WTC11 (cell line): ENCODE measurements around the gene AVL9. TPM values are rescaled to one million over a fixed set of nuclear protein-coding genes. Genes with fewer than 3 reads are reported as not detected.
"Not testable (repeated sequence)": the region's sequence is repeated elsewhere in the genome, so short reads cannot be mapped to it uniquely, and the experiment has no call there.

Experiments
- ATAC-seq: fragments of 200-7000 bp; cut with Tn5 transposase; 2 replicates; pipeline ENCODE4 v1.10.0; 2021; ENCODE audit warnings: mild to moderate bottlenecking, moderate library complexity
- CTCF ChIA-PET: fragments of 300-600 bp; sonication (Branson Sonifier 250); formaldehyde crosslinking; loops from one replicate; lab custom pipeline; 2021; ENCODE audit warnings: antibody characterized with exemption; lab: Charles Lee
- POLR2A ChIA-PET: fragments of 350-600 bp; sonication (Branson Sonifier 250); formaldehyde crosslinking; loops from one replicate; lab custom pipeline; 2021; ENCODE audit warnings: antibody characterized with exemption; lab: Charles Lee
- DNase-seq: peaks from one replicate; pipeline ENCODE4 v3.0.0; 2021; ENCODE audit warnings: low spot score
- H3K27ac Mint-ChIP-seq: 2 replicates; pipeline ENCODE4 v1.8.0; 2021; ENCODE audit warnings: mixed read lengths
- H3K27me3 Mint-ChIP-seq: 2 replicates; pipeline ENCODE4 v1.8.0; 2021; ENCODE audit warnings: low read depth, mild to moderate bottlenecking, moderate library complexity, mixed read lengths
- H3K36me3 Mint-ChIP-seq: 2 replicates; pipeline ENCODE4 v1.8.0; 2021; ENCODE audit warnings: mixed read lengths
- H3K4me1 Mint-ChIP-seq: 2 replicates; pipeline ENCODE4 v1.8.0; 2022; ENCODE audit warnings: mixed read lengths
- H3K4me3 Mint-ChIP-seq: 2 replicates; pipeline ENCODE4 v1.8.0; 2021; ENCODE audit warnings: mild to moderate bottlenecking, moderate library complexity, mixed read lengths
- H3K9me3 Mint-ChIP-seq: 2 replicates; pipeline ENCODE4 v1.8.0; 2021; ENCODE audit warnings: mixed read lengths
- FOXJ3 ChIP-seq: sonication (generic); formaldehyde crosslinking; IDR thresholded peaks from 2 replicates; pipeline ENCODE4 v1.9.0; 2021; ENCODE audit warnings: missing genetic modification reagents, mild to moderate bottlenecking, borderline replicate concordance
- HMGXB4 ChIP-seq: sonication (generic); formaldehyde crosslinking; IDR thresholded peaks from 2 replicates; pipeline ENCODE4 v1.8.1; 2023; ENCODE audit warnings: mild to moderate bottlenecking, moderate library complexity, missing genetic modification reagents
- JAZF1 ChIP-seq: fragments of 250-450 bp; sonication (Bioruptor Pico); IDR thresholded peaks from 2 replicates; pipeline ENCODE4 v1.9.0; 2021; ENCODE audit warnings: moderate library complexity, mild to moderate bottlenecking, inconsistent platforms
- JUN ChIP-seq: sonication (generic); formaldehyde crosslinking; IDR thresholded peaks from 2 replicates; pipeline ENCODE4 v1.8.0; 2023; ENCODE audit warnings: mild to moderate bottlenecking, missing genetic modification reagents
- RORB ChIP-seq: fragments of 250-450 bp; sonication (Bioruptor Pico); IDR thresholded peaks from 2 replicates; pipeline ENCODE4 v1.9.0; 2021; ENCODE audit warnings: mild to moderate bottlenecking
- TP53 ChIP-seq: sonication (generic); formaldehyde crosslinking; IDR thresholded peaks from 2 replicates; pipeline ENCODE4 v1.8.1; 2023; ENCODE audit warnings: mild to moderate bottlenecking, missing genetic modification reagents
- ZNF121 ChIP-seq: sonication (generic); formaldehyde crosslinking; IDR thresholded peaks from 2 replicates; pipeline ENCODE4 v1.8.0; 2023; ENCODE audit warnings: missing genetic modification reagents
- ZNF219 ChIP-seq: sonication (generic); formaldehyde crosslinking; IDR thresholded peaks from 2 replicates; pipeline ENCODE4 v1.8.0; 2023; ENCODE audit warnings: missing genetic modification reagents, mild to moderate bottlenecking, borderline replicate concordance
- ZNF263 ChIP-seq: sonication (generic); formaldehyde crosslinking; IDR thresholded peaks from 2 replicates; pipeline ENCODE4 v1.8.1; 2022; ENCODE audit warnings: low read depth, mild to moderate bottlenecking, moderate library complexity, missing genetic modification reagents
- ZNF512 ChIP-seq: sonication (generic); formaldehyde crosslinking; IDR thresholded peaks from 2 replicates; pipeline ENCODE4 v1.8.1; 2022; ENCODE audit warnings: missing genetic modification reagents, borderline replicate concordance
- total RNA-seq: library from RNA; stranded (reverse); gene quantifications from 3 replicates; pipeline ENCODE4 v1.2.3, GENCODE V29; 2021
- TF ChIP-seq, protein P1 (sequence below): sonication (generic); formaldehyde crosslinking; IDR thresholded peaks from 2 replicates; pipeline ENCODE4 v1.8.0; 2022; ENCODE audit warnings: mild to moderate bottlenecking, missing genetic modification reagents
- TF ChIP-seq, protein P2 (sequence below): sonication (generic); formaldehyde crosslinking; IDR thresholded peaks from 2 replicates; pipeline ENCODE4 v1.8.1; 2023; ENCODE audit warnings: mild to moderate bottlenecking, missing genetic modification reagents, borderline replicate concordance

Gene AVL9
- total RNA-seq, 1 experiment from 2014 or later: 55.6 TPM

DNA sequence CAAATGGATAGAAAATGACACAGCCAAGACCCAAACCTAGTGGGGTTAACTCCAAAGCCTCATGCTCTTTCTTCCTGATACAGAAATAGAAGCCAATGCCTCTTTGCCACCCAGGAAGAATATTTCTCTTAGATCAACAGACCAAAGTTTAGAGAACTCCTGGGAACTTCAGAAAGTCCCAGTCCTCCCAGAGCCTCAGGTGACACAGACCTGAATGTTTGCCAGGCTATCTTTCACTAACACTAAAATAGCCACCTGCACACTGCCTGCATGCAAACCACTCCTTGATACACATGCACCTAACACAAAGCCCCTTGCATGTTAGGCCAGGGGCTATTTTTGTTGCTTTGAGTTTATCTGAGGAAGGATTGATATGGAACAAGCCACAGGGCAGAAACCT is 32.8 kb upstream of the AVL9 start:
- Mint-ChIP-seq H3K9me3 (peaks cover 2% of the 10 kb centered on the region; the same call in 1 of the 2 replicates), H3K27ac (no peak overlapping the region), H3K4me3 (no peak overlapping the region), H3K27me3 (no peaks in the 10 kb centered on the region)
- CTCF ChIA-PET: no interaction called here
- ATAC-seq: no peak
- TF ChIP-seq ZNF121: no peak
- no peak for TF ChIP-seq ZNF219 (CRISPR knock-in tag)
- TF ChIP-seq, all 79 proteins: peak for 0
- H3K4me1 Mint-ChIP-seq: peaks cover 11% of the 10 kb centered on the region
- H3K36me3 Mint-ChIP-seq: peaks cover 12% of the 10 kb centered on the region
- no peak for DNase-seq
- POLR2A ChIA-PET: no interaction called here

GRCh38 chr7:32462977-32463376 is 32.3 kb upstream of the AVL9 start:
- Mint-ChIP-seq H3K4me1 (peaks cover 11% of the 10 kb centered on the region), H3K36me3 (peaks cover 7% of the 10 kb centered on the region), H3K4me3 (no peak overlapping the region), H3K9me3 (no peaks in the 10 kb centered on the region), H3K27ac (no peak overlapping the region), H3K27me3 (no peaks in the 10 kb centered on the region)
- ChIA-PET POLR2A (no interaction called here), CTCF (no interaction called here)
- DNase-seq (no peak), ATAC-seq (no peak)
- TF ChIP-seq ZNF263: no peak
- TF ChIP-seq, protein P1, sequence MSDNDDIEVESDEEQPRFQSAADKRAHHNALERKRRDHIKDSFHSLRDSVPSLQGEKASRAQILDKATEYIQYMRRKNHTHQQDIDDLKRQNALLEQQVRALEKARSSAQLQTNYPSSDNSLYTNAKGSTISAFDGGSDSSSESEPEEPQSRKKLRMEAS (CRISPR knock-in tag): no peak
- no peak for TF ChIP-seq HMGXB4 (CRISPR knock-in tag)
- TF ChIP-seq FOXJ3 (CRISPR knock-in tag): no peak

GRCh38 chr7:32464641-32465416 is 30.5 kb upstream of the AVL9 start:
- H3K9me3 Mint-ChIP-seq, H3K27me3 Mint-ChIP-seq, H3K27ac Mint-ChIP-seq, CTCF ChIA-PET, H3K36me3 Mint-ChIP-seq, ATAC-seq, DNase-seq: not testable (repeated sequence)
- peak overlapping the region; percentile 63 for H3K4me3 Mint-ChIP-seq
- POLR2A ChIA-PET: interaction anchor here (0.6 kb wide), 1 partner anchor 18 kb away, joined by 3 read pairs; no protein-coding TSS in a partner anchor
- peaks cover 11% of the 10 kb centered on the region for H3K4me1 Mint-ChIP-seq

GRCh38 chr7:32470004-32470403 is 25.3 kb upstream of the AVL9 start:
- DNase-seq, H3K36me3 Mint-ChIP-seq, ATAC-seq, H3K4me1 Mint-ChIP-seq, H3K4me3 Mint-ChIP-seq, H3K27ac Mint-ChIP-seq, H3K27me3 Mint-ChIP-seq, POLR2A ChIA-PET, CTCF ChIA-PET: not testable (repeated sequence)
- peaks cover 13% of the 10 kb centered on the region for H3K9me3 Mint-ChIP-seq

DNA sequence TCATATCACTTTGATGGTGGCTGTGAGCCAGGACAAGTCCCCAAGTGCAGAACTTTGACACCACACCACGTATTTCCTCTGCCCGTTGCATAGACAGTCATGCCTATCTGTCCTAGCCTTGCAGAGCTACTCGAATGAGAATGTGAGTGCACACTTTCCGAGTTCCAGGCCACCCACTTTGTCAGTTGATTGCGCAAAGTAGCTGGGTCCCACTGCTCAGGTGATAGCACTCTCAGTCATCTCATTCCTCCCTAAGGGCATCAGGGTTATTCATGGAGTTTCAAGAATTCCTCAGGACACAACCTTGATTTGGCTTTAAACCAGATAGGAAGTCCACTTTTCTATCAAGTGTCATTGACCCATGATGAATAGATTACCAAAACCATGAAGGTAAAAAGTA is 24.4 kb upstream of the AVL9 start:
- Mint-ChIP-seq H3K36me3 (peaks cover 3% of the 10 kb centered on the region; the same call in 1 of the 2 replicates), H3K27me3 (no peaks in the 10 kb centered on the region; the same call in 1 of the 2 replicates)
- CTCF ChIA-PET: interaction anchor here (0.6 kb wide), 1 partner anchor 19 kb away, joined by 3 read pairs; no protein-coding TSS in a partner anchor
- TF ChIP-seq JAZF1 (CRISPR knock-in tag) (no peak), RORB (no peak), TP53 (no peak), JUN (CRISPR knock-in tag) (no peak), ZNF512 (CRISPR knock-in tag) (no peak)
- TF ChIP-seq, protein P2, sequence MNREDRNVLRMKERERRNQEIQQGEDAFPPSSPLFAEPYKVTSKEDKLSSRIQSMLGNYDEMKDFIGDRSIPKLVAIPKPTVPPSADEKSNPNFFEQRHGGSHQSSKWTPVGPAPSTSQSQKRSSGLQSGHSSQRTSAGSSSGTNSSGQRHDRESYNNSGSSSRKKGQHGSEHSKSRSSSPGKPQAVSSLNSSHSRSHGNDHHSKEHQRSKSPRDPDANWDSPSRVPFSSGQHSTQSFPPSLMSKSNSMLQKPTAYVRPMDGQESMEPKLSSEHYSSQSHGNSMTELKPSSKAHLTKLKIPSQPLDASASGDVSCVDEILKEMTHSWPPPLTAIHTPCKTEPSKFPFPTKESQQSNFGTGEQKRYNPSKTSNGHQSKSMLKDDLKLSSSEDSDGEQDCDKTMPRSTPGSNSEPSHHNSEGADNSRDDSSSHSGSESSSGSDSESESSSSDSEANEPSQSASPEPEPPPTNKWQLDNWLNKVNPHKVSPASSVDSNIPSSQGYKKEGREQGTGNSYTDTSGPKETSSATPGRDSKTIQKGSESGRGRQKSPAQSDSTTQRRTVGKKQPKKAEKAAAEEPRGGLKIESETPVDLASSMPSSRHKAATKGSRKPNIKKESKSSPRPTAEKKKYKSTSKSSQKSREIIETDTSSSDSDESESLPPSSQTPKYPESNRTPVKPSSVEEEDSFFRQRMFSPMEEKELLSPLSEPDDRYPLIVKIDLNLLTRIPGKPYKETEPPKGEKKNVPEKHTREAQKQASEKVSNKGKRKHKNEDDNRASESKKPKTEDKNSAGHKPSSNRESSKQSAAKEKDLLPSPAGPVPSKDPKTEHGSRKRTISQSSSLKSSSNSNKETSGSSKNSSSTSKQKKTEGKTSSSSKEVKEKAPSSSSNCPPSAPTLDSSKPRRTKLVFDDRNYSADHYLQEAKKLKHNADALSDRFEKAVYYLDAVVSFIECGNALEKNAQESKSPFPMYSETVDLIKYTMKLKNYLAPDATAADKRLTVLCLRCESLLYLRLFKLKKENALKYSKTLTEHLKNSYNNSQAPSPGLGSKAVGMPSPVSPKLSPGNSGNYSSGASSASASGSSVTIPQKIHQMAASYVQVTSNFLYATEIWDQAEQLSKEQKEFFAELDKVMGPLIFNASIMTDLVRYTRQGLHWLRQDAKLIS (CRISPR knock-in tag): no peak
- TF ChIP-seq, all 79 proteins: peak for 0
- Mint-ChIP-seq H3K9me3 (peaks cover 13% of the 10 kb centered on the region), H3K27ac (no peak overlapping the region), H3K4me1 (no peaks in the 10 kb centered on the region), H3K4me3 (no peak overlapping the region)
- POLR2A ChIA-PET: no interaction called here
- DNase-seq: no peak
- no peak for ATAC-seq
